Endothelial cell of umbilical vein (primary cell): ENCODE data around the gene KCNMB2. TPM values are rescaled to one million over a fixed set of nuclear protein-coding genes. Genes with fewer than 3 reads are reported as not detected.

Source experiments
- BruUV-seq: library from RNA; stranded (reverse); fragments of 400-500 nt; replicated peaks from 2 replicates; lab custom pipeline; 2021; lab: Mats Ljungman, UMichigan
- CTCF ChIA-PET: fragments of 300-600, 350-600 bp; sonication (Branson Sonifier 250); formaldehyde crosslinking; loops from one replicate; lab custom pipeline; 2021; ENCODE audit warnings: antibody characterized with exemption, inconsistent platforms; lab: Charles Lee
- POLR2A ChIA-PET: fragments of 300-600, 350-600 bp; sonication (Branson Sonifier 250); formaldehyde crosslinking; loops from one replicate; lab custom pipeline; 2021; ENCODE audit warnings: antibody characterized with exemption, inconsistent platforms; lab: Charles Lee
- DNase-seq: peaks from one replicate; pipeline ENCODE4 v3.0.0-alpha.2; 2011; ENCODE audit warnings: low read depth, low spot score
- FAIRE-seq: peaks from 2 replicates; lab custom pipeline; 2011; peaks lifted over from hg19 to GRCh38; lab: Jason Lieb, UNC
- H2AFZ ChIP-seq: 2 replicates; pipeline ENCODE4 v1.6.0; 2012; ENCODE audit warnings: low read depth, low read length, control low read depth, inconsistent platforms
- H3K27ac ChIP-seq: 2 replicates; pipeline ENCODE4 v1.5.1; 2011; ENCODE audit warnings: low read depth, mild to moderate bottlenecking, control low read depth, low read length, moderate library complexity; ENCODE audit not compliant: insufficient read depth
- H3K27me3 ChIP-seq, 2 experiments: 2 replicates each; pipeline versions ENCODE4 v1.6.0 to v1.6.1; 2011; ENCODE audit warnings: low read length in 2 of 2, mixed read lengths in 1 of 2; ENCODE audit not compliant: control insufficient read depth in 2 of 2, insufficient read depth in 2 of 2
- H3K36me3 ChIP-seq, 2 experiments: 2 replicates in 1 of 2; 3 replicates in 1 of 2; pipeline ENCODE4 v1.5.1; 2011; ENCODE audit warnings: low read length in 2 of 2, mild to moderate bottlenecking in 1 of 2, moderate library complexity in 1 of 2; ENCODE audit not compliant: control insufficient read depth in 2 of 2, insufficient read depth in 2 of 2; ENCODE audit errors: extremely low read depth in 1 of 2
- H3K4me1 ChIP-seq: 3 replicates; pipeline ENCODE4 v1.5.1; 2011; ENCODE audit warnings: mild to moderate bottlenecking, low read length; ENCODE audit not compliant: control insufficient read depth, insufficient read depth; ENCODE audit errors: extremely low read depth
- H3K4me2 ChIP-seq: 2 replicates; pipeline ENCODE4 v1.6.1; 2011; ENCODE audit warnings: low read length, control low read depth, mixed read lengths; ENCODE audit not compliant: insufficient read depth
- H3K4me3 ChIP-seq, 3 experiments: fragments of 200-600 bp in 1 of 3; sonication (generic), shearing (Covaris generic) in 1 of 3; replicated peaks in 1 of 3; 2 replicates each; pipeline ENCODE4 v1.5.1; 2011 to 2016; ENCODE audit warnings: control low read depth in 3 of 3, low read length in 3 of 3, mild to moderate bottlenecking in 2 of 3, inconsistent platforms in 1 of 3, low read depth in 1 of 3, moderate library complexity in 1 of 3; ENCODE audit not compliant: insufficient read depth in 1 of 3
- H3K79me2 ChIP-seq: 2 replicates; pipeline ENCODE4 v1.6.0; 2012; ENCODE audit warnings: low read length, inconsistent platforms; ENCODE audit not compliant: control insufficient read depth, insufficient read depth
- H3K9ac ChIP-seq: replicated peaks from 2 replicates; pipeline ENCODE3; 2011; ENCODE audit warnings: low read length, control low read depth; ENCODE audit not compliant: insufficient read depth; ENCODE audit errors: extremely low read depth
- H3K9me1 ChIP-seq: replicated peaks from 3 replicates; pipeline ENCODE4 v1.6.0; 2011; ENCODE audit warnings: mild to moderate bottlenecking, low read length; ENCODE audit not compliant: control insufficient read depth, insufficient read depth; ENCODE audit errors: extremely low read depth
- H3K9me3 ChIP-seq: replicated peaks from 2 replicates; pipeline ENCODE4 v1.5.1; 2012; ENCODE audit warnings: low read length, inconsistent platforms; ENCODE audit not compliant: control insufficient read depth, insufficient read depth
- H4K20me1 ChIP-seq: replicated peaks from 2 replicates; pipeline ENCODE3; 2011; ENCODE audit warnings: mild to moderate bottlenecking, low read length; ENCODE audit not compliant: control insufficient read depth, insufficient read depth; ENCODE audit errors: extremely low read depth
- EZH2 ChIP-seq: IDR thresholded peaks from 2 replicates; pipeline ENCODE4 v1.6.1; 2012; ENCODE audit warnings: borderline replicate concordance, low read depth, mild to moderate bottlenecking, moderate library complexity, low read length, inconsistent platforms; ENCODE audit not compliant: severe bottlenecking
- FOS ChIP-seq: IDR thresholded peaks from 2 replicates; pipeline ENCODE4 v1.6.1; 2011; ENCODE audit warnings: mild to moderate bottlenecking, low read length, moderate library complexity, borderline replicate concordance; ENCODE audit not compliant: insufficient read depth
- GATA2 ChIP-seq: IDR thresholded peaks from 2 replicates; pipeline ENCODE4 v1.7.0; 2011; ENCODE audit warnings: low read depth, mild to moderate bottlenecking, moderate library complexity, mixed read lengths, low read length; ENCODE audit not compliant: insufficient read length, insufficient read depth
- JUN ChIP-seq: IDR thresholded peaks from 2 replicates; pipeline ENCODE4 v1.6.1; 2011; ENCODE audit warnings: borderline replicate concordance, low read depth; ENCODE audit not compliant: insufficient read length, insufficient read depth
- MYC ChIP-seq: IDR thresholded peaks from one replicate; pipeline ENCODE4 v1.6.1; 2011; ENCODE audit warnings: mild to moderate bottlenecking, low read depth, low read length
- POLR2A ChIP-seq: IDR thresholded peaks from 2 replicates; pipeline ENCODE4 v1.6.1; 2012; ENCODE audit warnings: low read depth, mild to moderate bottlenecking, control low read depth, low read length
- POLR2AphosphoS5 ChIP-seq: IDR thresholded peaks from 2 replicates; pipeline ENCODE4 v1.6.1; 2012; ENCODE audit warnings: low read depth, mild to moderate bottlenecking, control low read depth, low read length, moderate library complexity; ENCODE audit not compliant: insufficient read depth
- dilution Hi-C: fragments of 300-500 bp; cut with MboI; formaldehyde crosslinking; loops from one replicate; pipeline ENCODE4 v1.15.0; 2019; ENCODE audit warnings: low sequenced_read_pairs; ENCODE audit not compliant: extremely low pct_ligation_motif_present
- intact Hi-C: fragments of 100-400 bp; cut with micrococcal nuclease; formaldehyde crosslinking; loops from one replicate; pipeline ENCODE4 v1.10.0; 2022
- polyA plus RNA-seq, 4 experiments: library from polyadenylated mRNA; depleted of rRNA in 3 of 4; stranded (reverse) in 3 of 4; unstranded in 1 of 4; fragments of >200 nt; gene quantifications; 2 replicates each; pipeline versions ENCODE4 v1.2.1 to v1.2.3, GENCODE V29; 2011 to 2012; ENCODE audit warnings: missing spikeins in 1 of 4
- total RNA-seq: library from RNA; stranded (reverse); gene quantifications from 2 replicates; pipeline ENCODE4 v1.2.3, GENCODE V29; 2021
- TF ChIP-seq, protein P1 (sequence below): IDR thresholded peaks from 2 replicates; pipeline ENCODE4 v1.6.1; 2011; ENCODE audit not compliant: insufficient read depth, insufficient read length
- TF ChIP-seq, protein P2 (sequence below), 2 donors: IDR thresholded peaks; 1 replicate in 1 of 2; 2 replicates in 1 of 2; pipeline ENCODE4 v1.5.1; 2011; ENCODE audit warnings: low read length in 2 of 2, mild to moderate bottlenecking in 2 of 2, moderate library complexity in 2 of 2, control low read depth in 1 of 2, inconsistent platforms in 1 of 2, low read depth in 1 of 2; ENCODE audit not compliant: insufficient read depth in 1 of 2; ENCODE audit errors: extremely low read depth in 1 of 2

KCNMB2 gene
- total and polyA plus RNA-seq, 2 donors (not counting 3 experiments of a cell fraction or from before 2014, with no cell fraction given) = not detected

DNA sequence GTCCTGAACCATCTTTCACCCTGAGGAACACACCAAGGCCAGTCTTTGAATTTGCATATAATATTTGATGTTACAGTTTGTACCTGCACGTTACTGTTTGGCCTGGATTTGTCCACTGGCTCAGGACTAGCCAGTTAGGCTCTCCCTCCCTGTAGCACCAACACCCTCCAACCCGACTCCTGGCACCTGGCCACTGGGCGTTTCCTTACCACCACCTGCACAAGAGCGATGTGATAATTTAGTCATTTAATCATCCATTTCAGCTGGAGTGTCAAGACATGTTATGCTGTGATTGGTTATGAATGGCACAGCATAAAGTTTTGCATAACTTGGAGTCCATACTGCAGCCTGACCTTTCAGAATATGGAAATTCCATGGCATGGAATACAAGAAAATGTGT is 242.4 kb downstream of the KCNMB2 start:
- ChIA-PET CTCF (no interaction called here), POLR2A (no interaction called here)
- Histone ChIP-seq H3K4me1 (no peaks in the 10 kb centered on the region), H3K27ac (no peak overlapping the region), H3K9ac (no peak overlapping the region), H3K9me3 (no peaks in the 10 kb centered on the region), H3K36me3 (no peaks in the 10 kb centered on the region), H3K4me2 (no peak overlapping the region), H3K9me1 (no peaks in the 10 kb centered on the region), H4K20me1 (no peaks in the 10 kb centered on the region), H3K27me3 (no peaks in the 10 kb centered on the region), H3K79me2 (no peaks in the 10 kb centered on the region), H3K4me3 (no peak overlapping the region), H2AFZ (no peak overlapping the region)
- FAIRE-seq = no peak
- dilution Hi-C loops = no loop called here
- TF ChIP-seq POLR2AphosphoS5 (no peak), POLR2A (no peak), GATA2 (no peak), FOS (no peak), MYC (no peak), JUN (no peak), EZH2 (no peak)
- TF ChIP-seq, protein P1, sequence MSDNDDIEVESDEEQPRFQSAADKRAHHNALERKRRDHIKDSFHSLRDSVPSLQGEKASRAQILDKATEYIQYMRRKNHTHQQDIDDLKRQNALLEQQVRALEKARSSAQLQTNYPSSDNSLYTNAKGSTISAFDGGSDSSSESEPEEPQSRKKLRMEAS = no peak
- TF ChIP-seq, protein P2, sequence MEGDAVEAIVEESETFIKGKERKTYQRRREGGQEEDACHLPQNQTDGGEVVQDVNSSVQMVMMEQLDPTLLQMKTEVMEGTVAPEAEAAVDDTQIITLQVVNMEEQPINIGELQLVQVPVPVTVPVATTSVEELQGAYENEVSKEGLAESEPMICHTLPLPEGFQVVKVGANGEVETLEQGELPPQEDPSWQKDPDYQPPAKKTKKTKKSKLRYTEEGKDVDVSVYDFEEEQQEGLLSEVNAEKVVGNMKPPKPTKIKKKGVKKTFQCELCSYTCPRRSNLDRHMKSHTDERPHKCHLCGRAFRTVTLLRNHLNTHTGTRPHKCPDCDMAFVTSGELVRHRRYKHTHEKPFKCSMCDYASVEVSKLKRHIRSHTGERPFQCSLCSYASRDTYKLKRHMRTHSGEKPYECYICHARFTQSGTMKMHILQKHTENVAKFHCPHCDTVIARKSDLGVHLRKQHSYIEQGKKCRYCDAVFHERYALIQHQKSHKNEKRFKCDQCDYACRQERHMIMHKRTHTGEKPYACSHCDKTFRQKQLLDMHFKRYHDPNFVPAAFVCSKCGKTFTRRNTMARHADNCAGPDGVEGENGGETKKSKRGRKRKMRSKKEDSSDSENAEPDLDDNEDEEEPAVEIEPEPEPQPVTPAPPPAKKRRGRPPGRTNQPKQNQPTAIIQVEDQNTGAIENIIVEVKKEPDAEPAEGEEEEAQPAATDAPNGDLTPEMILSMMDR (IDR thresholded peaks at IDR 0.05; ENCODE audit: extremely low read depth in 1 of 2, insufficient read depth in 1 of 2, low read depth in 1 of 2, low read length in 2 of 2) = no peak
- BruUV-seq = no TSS peak
- intact Hi-C loops = no loop called here
- DNase-seq = no peak
